GM12872 (cell line): ENCODE results near the gene ANXA3.

Experiments
- CTCF ChIP-seq: IDR thresholded peaks from 3 replicates; pipeline ENCODE4 v1.5.1; 2011; ENCODE audit warnings: low read depth, mild to moderate bottlenecking, low read length, moderate library complexity; ENCODE audit not compliant: insufficient read depth

ANXA3 gene

GRCh38 chr4:78551420-78552351, at the start of gene ANXA3:
Gene ANXA3, plus strand, starts transcription at chr4:78551770. Its CDS starts 2,704 bp downstream, at chr4:78554474.
- TF ChIP-seq CTCF, result no peak

GRCh38 chr4:78509043-78509442, 42.5 kb upstream of the ANXA3 start:
- no peak for TF ChIP-seq CTCF

GRCh38 chr4:78510108-78510507, 41.5 kb upstream of the ANXA3 start:
- no peak for TF ChIP-seq CTCF

- TF ChIP-seq CTCF, result no peak
Measured at GRCh38 chr4:78510681-78511080, 40.9 kb upstream of the ANXA3 start.

- no peak for TF ChIP-seq CTCF
Measured at GRCh38 chr4:78512357-78512920, 39.1 kb upstream of the ANXA3 start.

- no peak for TF ChIP-seq CTCF
Measured at GRCh38 chr4:78513411-78513975, 38.1 kb upstream of the ANXA3 start.

GRCh38 chr4:78517050-78517652, 34.4 kb upstream of the ANXA3 start:
- 0 out of 3 replicates have a peak, but pooled peaks have one; percentile 1 for TF ChIP-seq CTCF
